GM12865 (cell line): ENCODE results near the gene KCNJ15.

Experiments
- DNase-seq: peaks from one replicate; pipeline ENCODE4 v3.0.0; 2010; ENCODE audit warnings: low read depth
- H3K4me3 ChIP-seq: 2 replicates; pipeline ENCODE4 v1.5.1; 2011; ENCODE audit warnings: mild to moderate bottlenecking, low read depth, low read length, control low read depth
- CTCF ChIP-seq: IDR thresholded peaks from 2 replicates; pipeline ENCODE4 v1.5.1; 2011; ENCODE audit warnings: low read length, control low read depth, low read depth, inconsistent platforms; ENCODE audit not compliant: insufficient read depth; ENCODE audit errors: missing control alignments

Gene KCNJ15

GRCh38 chr21:38236232-38236631 lies 20.6 kb upstream of the KCNJ15 start:
- no peak for DNase-seq
- H3K4me3 ChIP-seq = no peak overlapping the region
- TF ChIP-seq CTCF = no peak

GRCh38 chr21:38239672-38240071 lies 17.1 kb upstream of the KCNJ15 start:
- no peak for DNase-seq
- TF ChIP-seq CTCF = no peak
- H3K4me3 ChIP-seq = no peak overlapping the region

- no peak for TF ChIP-seq CTCF
- DNase-seq = no peak
- no peak overlapping the region for H3K4me3 ChIP-seq
Observed at GRCh38 chr21:38240129-38240528, 16.7 kb upstream of the KCNJ15 start.

GRCh38 chr21:38241029-38241740 lies 15.6 kb upstream of the KCNJ15 start:
- no peak for TF ChIP-seq CTCF
- DNase-seq = no peak

GRCh38 chr21:38242061-38242460 lies 14.7 kb upstream of the KCNJ15 start:
- H3K4me3 ChIP-seq = no peak overlapping the region
- TF ChIP-seq CTCF = no peak
- DNase-seq = no peak

More at GRCh38 chr21:38241029-38241740, 15.6 kb upstream of the KCNJ15 start:
- no peak overlapping the region for H3K4me3 ChIP-seq

- H3K4me3 ChIP-seq = no peak overlapping the region
- peak; percentile 65 for DNase-seq
- no peak for TF ChIP-seq CTCF
Observed at GRCh38 chr21:38243732-38244406, 12.9 kb upstream of the KCNJ15 start.
